Gastrocnemius medialis (tissue), 4 donors: ENCODE measurements around the gene MGMT. TPM values are rescaled to one million over a fixed set of nuclear protein-coding genes. Genes with fewer than 3 reads are reported as not detected.

ENCODE experiments used
- ATAC-seq, 2 donors: fragments of 150-250 bp; one replicate each; pipeline ENCODE4 v1.9.1; 2016
- DNase-seq, 2 donors: peaks; one replicate each; pipeline ENCODE4 v3.0.0-alpha.2; 2019
- H3K27ac ChIP-seq, 4 donors: fragments of 200-600 bp; sonication (generic); 1 replicate in 1 of 4; 2 replicates in 3 of 4; pipeline ENCODE4 v1.5.1; 2016 to 2018; ENCODE audit warnings: mild to moderate bottlenecking in 2 of 4, moderate library complexity in 1 of 4
- H3K27me3 ChIP-seq, 3 donors: fragments of 200-600 bp; sonication (generic) in 2 of 3; 1 replicate in 1 of 3; 2 replicates in 2 of 3; pipeline versions ENCODE4 v1.5.1 to v1.6.0; 2016 to 2019; ENCODE audit warnings: mild to moderate bottlenecking in 1 of 3, moderate library complexity in 1 of 3
- H3K36me3 ChIP-seq, 2 donors: fragments of 200-600 bp; sonication (generic) in 1 of 2; one replicate each; pipeline ENCODE4 v1.5.1; 2017 to 2018
- H3K4me1 ChIP-seq, 2 donors: fragments of 200-600 bp; sonication (generic) in 1 of 2; one replicate each; pipeline ENCODE4 v1.5.1; 2016 to 2017; ENCODE audit warnings: mild to moderate bottlenecking in 2 of 2
- H3K4me3 ChIP-seq, 4 donors: fragments of 200-600 bp; sonication (generic) in 3 of 4; 1 replicate in 1 of 4; 2 replicates in 3 of 4; pipeline ENCODE4 v1.5.1; 2016 to 2019; ENCODE audit warnings: mild to moderate bottlenecking in 2 of 4
- H3K9me3 ChIP-seq, 3 donors: fragments of 200-600 bp; sonication (generic) in 2 of 3; 1 replicate in 1 of 3; 2 replicates in 2 of 3; pipeline ENCODE4 v1.5.1; 2016 to 2019
- CTCF ChIP-seq, 5 experiments: fragments of 450-650 bp in 3 of 5; fragments of 200-600 bp in 2 of 5; sonication (generic) in 2 of 5; IDR thresholded peaks in 4 of 5; conservative IDR thresholded peaks in 1 of 5; 1 replicate in 4 of 5; 2 replicates in 1 of 5; pipeline ENCODE4 v1.5.1; 2016 to 2019; ENCODE audit warnings: antibody characterized with exemption in 5 of 5, mild to moderate bottlenecking in 3 of 5, moderate library complexity in 3 of 5
- POLR2A ChIP-seq, 2 donors: fragments of 450-650 bp; IDR thresholded peaks; one replicate each; pipeline ENCODE4 v1.6.1; 2017; ENCODE audit warnings: antibody characterized with exemption in 2 of 2, mild to moderate bottlenecking in 2 of 2, moderate library complexity in 2 of 2
- in situ Hi-C, 4 donors: fragments of 200-750 bp; cut with MboI; loops; one replicate each; pipeline versions ENCODE4 v1.15.0 to v1.8.0; 2017; ENCODE audit warnings: low sequenced_read_pairs in 4 of 4
- intact Hi-C: fragments of 100-400 bp; cut with DNase I; formaldehyde crosslinking; loops from one replicate; pipeline ENCODE4 v1.15.1; 2023; ENCODE audit warnings: low total_unique reads
- total RNA-seq, 4 donors: library from RNA; depleted of rRNA; stranded (reverse); fragments of >200 nt; gene quantifications; one replicate each; pipeline versions ENCODE4 v1.1.0 to v1.2.3, GENCODE V29; 2016

MGMT gene
- total RNA-seq, 4 donors from 2014 or later = 8.9 to 20.7 (median 17.1) TPM

DNA sequence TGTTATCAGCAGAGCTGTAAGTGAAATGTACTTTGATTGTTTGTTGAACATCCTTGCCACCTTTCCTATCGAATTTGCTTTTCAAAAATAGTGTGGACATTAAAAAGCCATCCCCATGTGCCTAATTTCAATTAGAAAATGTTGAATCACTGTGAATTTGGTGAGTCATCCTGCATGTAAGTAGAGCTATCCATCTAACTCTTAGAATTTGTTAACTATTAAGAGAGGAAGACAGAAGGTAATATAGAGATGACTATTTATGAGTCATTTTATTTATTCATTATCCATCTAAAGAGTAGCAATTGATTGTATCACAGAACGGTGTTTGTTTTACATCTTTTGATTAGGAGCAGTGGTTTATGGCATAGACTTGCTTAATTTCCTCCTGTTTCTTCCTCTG lies 154.7 kb downstream of the MGMT start:
- intact Hi-C loops (no loop called here), in situ Hi-C loops (no loop called here)
- Histone ChIP-seq H3K36me3 (no peaks in the 10 kb centered on the region), H3K27me3 (no peaks in the 10 kb centered on the region), H3K4me1 (no peaks in the 10 kb centered on the region), H3K9me3 (no peaks in the 10 kb centered on the region), H3K27ac (no peak overlapping the region), H3K4me3 (no peak overlapping the region)
- TF ChIP-seq CTCF (IDR thresholded peaks at IDR 0.05 in 4 of 5, conservative IDR thresholded peaks at IDR 0.05 in 1 of 5) (no peak), POLR2A (IDR thresholded peaks at IDR 0.05) (no peak)
- DNase-seq (no peak), ATAC-seq (no peak)

GRCh38 chr10:129622291-129622690 lies 155.2 kb downstream of the MGMT start:
- Histone ChIP-seq H3K36me3 (no peaks in the 10 kb centered on the region), H3K27ac (no peak overlapping the region), H3K4me1 (no peaks in the 10 kb centered on the region), H3K9me3 (no peaks in the 10 kb centered on the region), H3K27me3 (no peaks in the 10 kb centered on the region), H3K4me3 (no peak overlapping the region)
- intact Hi-C loops (no loop called here), in situ Hi-C loops (no loop called here)
- no peak for DNase-seq
- TF ChIP-seq POLR2A (IDR thresholded peaks at IDR 0.05) (no peak), CTCF (IDR thresholded peaks at IDR 0.05 in 4 of 5, conservative IDR thresholded peaks at IDR 0.05 in 1 of 5) (no peak)
- no peak for ATAC-seq

GRCh38 chr10:129622736-129623135 lies 155.7 kb downstream of the MGMT start:
- ATAC-seq = no peak
- Histone ChIP-seq H3K4me1 (peaks cover 0 to 3% of the 10 kb centered on the region in 2 donors), H3K27ac (no peak overlapping the region), H3K4me3 (no peak overlapping the region), H3K27me3 (no peaks in the 10 kb centered on the region), H3K36me3 (no peaks in the 10 kb centered on the region), H3K9me3 (no peaks in the 10 kb centered on the region)
- no peak for TF ChIP-seq CTCF (IDR thresholded peaks at IDR 0.05 in 4 of 5, conservative IDR thresholded peaks at IDR 0.05 in 1 of 5)
- no peak for TF ChIP-seq POLR2A (IDR thresholded peaks at IDR 0.05)
- DNase-seq = no peak
- in situ Hi-C loops (no loop called here), intact Hi-C loops (no loop called here)

GRCh38 chr10:129624526-129624925 lies 157.5 kb downstream of the MGMT start:
- no peak for DNase-seq
- H3K36me3 ChIP-seq = no peaks in the 10 kb centered on the region
- in situ Hi-C loops = no loop called here
- TF ChIP-seq CTCF (IDR thresholded peaks at IDR 0.05 in 4 of 5, conservative IDR thresholded peaks at IDR 0.05 in 1 of 5) = no peak
- no peak for TF ChIP-seq POLR2A (IDR thresholded peaks at IDR 0.05)
- intact Hi-C loops = no loop called here
- no peaks in the 10 kb centered on the region for H3K27me3 ChIP-seq
- H3K27ac ChIP-seq = no peak overlapping the region
- no peak overlapping the region for H3K4me3 ChIP-seq
- peaks cover 0 to 10% of the 10 kb centered on the region in 2 donors for H3K4me1 ChIP-seq
- ATAC-seq = no peak
- no peaks in the 10 kb centered on the region for H3K9me3 ChIP-seq

DNA sequence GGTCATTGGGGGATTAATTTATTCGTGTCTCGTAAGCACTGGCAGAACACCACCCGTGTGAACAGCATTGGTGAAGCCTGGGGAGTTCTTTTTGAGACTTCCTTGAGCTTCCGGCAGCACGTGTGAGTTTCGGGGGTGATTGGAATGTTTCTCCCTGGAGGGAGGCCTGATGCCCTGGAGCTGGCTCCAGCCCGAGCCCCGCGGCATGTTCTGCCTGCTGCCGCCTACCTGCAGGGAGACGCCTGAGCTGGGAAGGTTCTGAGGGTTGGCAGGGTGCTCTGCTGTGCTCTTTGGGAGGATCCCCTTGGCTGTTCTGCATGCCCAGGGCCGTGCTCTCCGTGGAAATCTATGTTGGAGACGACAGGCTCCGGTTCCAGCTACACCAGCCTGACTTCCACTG lies 159.3 kb downstream of the MGMT start:
- Histone ChIP-seq H3K4me1 (peaks cover 0 to 10% of the 10 kb centered on the region in 2 donors), H3K4me3 (no peak overlapping the region), H3K27me3 (no peaks in the 10 kb centered on the region), H3K36me3 (no peaks in the 10 kb centered on the region), H3K9me3 (no peaks in the 10 kb centered on the region), H3K27ac (no peak overlapping the region)
- intact Hi-C loops = no loop called here
- DNase-seq (no peak), ATAC-seq (no peak)
- in situ Hi-C loops = no loop called here
- TF ChIP-seq POLR2A (IDR thresholded peaks at IDR 0.05) (no peak), CTCF (IDR thresholded peaks at IDR 0.05 in 4 of 5, conservative IDR thresholded peaks at IDR 0.05 in 1 of 5) (no peak)
